ENCODE measurements around the gene BIRC5.
A peak's percentile ranks its signal among the peaks of the same experiment; 100 is the strongest.

The BIRC5 gene

DNA sequence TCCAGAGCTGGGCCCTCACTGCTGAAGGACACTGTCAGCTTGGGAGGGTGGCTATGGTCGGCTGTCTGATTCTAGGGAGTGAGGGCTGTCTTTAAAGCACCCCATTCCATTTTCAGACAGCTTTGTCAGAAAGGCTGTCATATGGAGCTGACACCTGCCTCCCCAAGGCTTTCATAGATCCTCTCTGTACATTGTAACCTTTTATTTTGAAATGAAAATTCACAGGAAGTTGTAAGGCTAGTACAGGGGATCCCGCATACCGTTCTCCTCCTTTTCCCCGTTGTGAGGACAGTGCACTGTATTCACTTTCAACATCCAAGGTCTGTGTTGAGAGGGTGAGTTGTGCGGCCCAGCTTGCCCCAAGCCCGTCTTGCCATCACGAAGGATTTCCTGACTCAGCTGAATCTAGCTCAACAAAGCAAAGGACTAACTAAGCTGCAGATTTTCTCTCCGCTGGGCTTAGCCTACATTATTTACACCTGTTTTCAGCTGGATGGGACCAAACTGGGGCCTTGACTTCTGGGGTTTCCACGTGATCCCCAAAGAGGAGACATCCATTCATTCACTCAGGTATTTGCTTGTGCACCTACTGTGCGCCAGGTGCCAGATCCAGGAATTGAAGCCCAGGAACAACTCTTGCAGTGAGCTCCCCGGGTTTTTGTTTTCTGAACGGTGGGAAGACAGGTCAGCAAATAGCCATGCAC is 12.2 kb downstream of the BIRC5 start:
- no peak for DNase-seq (ENCODE audit: low read depth, low spot score)
- no peak overlapping the region for H3K9ac ChIP-seq (ENCODE audit: insufficient read length)
- peak; percentile 3; the same call in 1 of the 2 replicates for TF ChIP-seq POLR2AphosphoS5 (IDR thresholded peaks at IDR 0.05; ENCODE audit: borderline replicate concordance, low read depth, low read length)
- TF ChIP-seq FOXP2 (optimal IDR thresholded peaks at IDR 0.05; ENCODE audit: control extremely low read depth, extremely low read length, insufficient read depth), result no peak
- H3K4me3 ChIP-seq, result no peak overlapping the region
- peaks cover 32% of the 10 kb centered on the region for H3K36me3 ChIP-seq (ENCODE audit: insufficient read depth, low read length)
- no peaks in the 10 kb centered on the region for H3K9me3 ChIP-seq (ENCODE audit: low read depth, low read length)
- H3K27ac ChIP-seq, result 0 out of 2 replicates have a peak overlapping the region, but pooled peaks have one; percentile 16

DNA sequence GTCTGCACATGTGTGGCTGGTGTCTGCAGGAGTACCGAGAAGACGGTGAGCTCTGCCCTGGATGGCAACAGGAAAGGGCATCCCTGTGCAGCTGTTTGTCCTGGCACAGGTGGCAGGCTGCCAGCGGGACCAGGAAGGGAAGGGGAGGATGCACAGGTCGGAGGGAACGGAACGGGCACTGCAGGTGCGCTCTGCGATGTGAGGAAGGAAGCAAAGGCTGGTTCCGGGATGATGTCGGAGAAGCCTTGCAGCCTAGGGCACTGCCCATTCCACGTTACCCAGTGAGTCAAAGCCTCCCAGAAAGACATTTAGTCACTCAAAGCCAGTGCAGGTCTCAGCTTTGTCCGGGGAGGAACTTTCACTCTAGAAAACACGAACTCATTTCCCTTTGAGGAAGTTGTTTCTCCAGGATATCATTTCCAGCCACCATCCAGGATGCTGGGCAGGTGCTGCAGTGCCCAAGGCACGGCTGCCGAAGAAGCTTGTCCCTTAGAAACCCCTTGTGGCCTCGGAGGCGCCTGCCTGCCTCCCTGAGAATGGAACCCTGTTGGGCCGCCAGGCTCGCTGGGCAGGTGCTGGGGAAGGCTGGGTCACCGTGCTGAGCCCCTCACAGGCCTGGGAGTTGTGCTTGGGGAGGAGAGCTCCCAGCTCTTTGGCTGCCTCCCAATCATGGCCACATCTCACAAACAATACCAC is 12.9 kb downstream of the BIRC5 start:
- no peak for DNase-seq (ENCODE audit: low read depth, low spot score)
- Histone ChIP-seq H3K9ac (ENCODE audit: insufficient read length) (no peak overlapping the region), H3K36me3 (ENCODE audit: insufficient read depth, low read length) (peaks cover 26% of the 10 kb centered on the region), H3K4me3 (no peak overlapping the region), H3K9me3 (ENCODE audit: low read depth, low read length) (no peaks in the 10 kb centered on the region), H3K27ac (no peak overlapping the region)
- no peak for TF ChIP-seq FOXP2 (optimal IDR thresholded peaks at IDR 0.05; ENCODE audit: control extremely low read depth, extremely low read length, insufficient read depth)
- no peak for TF ChIP-seq POLR2AphosphoS5 (IDR thresholded peaks at IDR 0.05; ENCODE audit: borderline replicate concordance, low read depth, low read length)
- TF ChIP-seq EZH2 (IDR thresholded peaks at IDR 0.05), result no peak

DNA sequence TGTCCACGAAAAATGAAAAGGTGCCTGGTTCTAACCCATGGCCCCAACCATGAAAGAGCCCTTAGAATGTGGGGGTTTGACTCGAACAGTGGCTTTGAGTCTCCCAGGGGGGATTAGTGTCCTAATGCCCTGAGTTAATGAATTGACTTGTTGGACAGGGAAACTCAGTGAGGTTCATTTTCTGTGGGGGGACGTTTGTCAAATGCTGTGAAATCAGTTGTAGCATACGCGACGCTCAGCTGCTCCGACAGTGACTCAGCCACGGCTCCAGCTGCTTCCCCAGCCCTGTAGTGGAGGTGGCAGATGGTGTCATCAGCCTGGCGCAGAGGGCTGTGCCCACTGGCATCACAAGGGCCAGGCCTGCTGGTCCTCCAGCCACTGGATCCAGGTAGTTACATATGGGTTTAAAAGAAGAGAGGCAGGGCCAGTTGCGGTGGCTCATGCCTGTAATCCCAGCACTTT is 13.4 kb downstream of the BIRC5 start:
- peaks cover 25% of the 10 kb centered on the region for H3K36me3 ChIP-seq (ENCODE audit: insufficient read depth, low read length)
- no peak for DNase-seq (ENCODE audit: low read depth, low spot score)
- TF ChIP-seq FOXP2 (optimal IDR thresholded peaks at IDR 0.05; ENCODE audit: control extremely low read depth, extremely low read length, insufficient read depth), result no peak
- TF ChIP-seq POLR2AphosphoS5 (IDR thresholded peaks at IDR 0.05; ENCODE audit: borderline replicate concordance, low read depth, low read length), result no peak
- TF ChIP-seq EZH2 (IDR thresholded peaks at IDR 0.05), result no peak
- no peak overlapping the region for H3K27ac ChIP-seq
- no peak overlapping the region for H3K9ac ChIP-seq (ENCODE audit: insufficient read length)
- no peaks in the 10 kb centered on the region for H3K9me3 ChIP-seq (ENCODE audit: low read depth, low read length)
- H3K4me3 ChIP-seq, result no peak overlapping the region

DNA sequence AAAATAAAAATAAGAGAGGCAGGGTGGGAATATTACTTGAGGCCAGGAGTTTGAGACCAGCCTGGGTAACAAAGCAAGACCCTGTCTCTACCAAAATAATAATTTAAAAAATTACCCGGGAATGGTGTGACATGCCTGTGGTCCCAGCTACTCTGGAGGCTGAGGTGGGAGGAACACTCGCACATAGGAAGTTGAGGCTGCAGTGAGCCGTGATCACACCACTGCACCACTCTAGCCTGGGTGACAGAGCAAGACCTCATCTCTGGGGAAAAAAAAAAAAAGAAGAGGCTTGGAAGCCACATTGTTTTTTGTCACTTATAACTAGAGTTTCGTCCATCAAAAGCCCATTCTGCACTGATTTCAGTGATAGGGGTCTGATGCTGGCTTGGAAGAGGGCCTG is 14.1 kb downstream of the BIRC5 start:
- Histone ChIP-seq H3K9ac (ENCODE audit: insufficient read length) (no peak overlapping the region), H3K9me3 (ENCODE audit: low read depth, low read length) (no peaks in the 10 kb centered on the region), H3K27ac (no peak overlapping the region), H3K36me3 (ENCODE audit: insufficient read depth, low read length) (peaks cover 18% of the 10 kb centered on the region), H3K4me3 (no peak overlapping the region)
- TF ChIP-seq FOXP2 (optimal IDR thresholded peaks at IDR 0.05; ENCODE audit: control extremely low read depth, extremely low read length, insufficient read depth), result no peak
- no peak for TF ChIP-seq EZH2 (IDR thresholded peaks at IDR 0.05)
- no peak for TF ChIP-seq POLR2AphosphoS5 (IDR thresholded peaks at IDR 0.05; ENCODE audit: borderline replicate concordance, low read depth, low read length)
- no peak for DNase-seq (ENCODE audit: low read depth, low spot score)

DNA sequence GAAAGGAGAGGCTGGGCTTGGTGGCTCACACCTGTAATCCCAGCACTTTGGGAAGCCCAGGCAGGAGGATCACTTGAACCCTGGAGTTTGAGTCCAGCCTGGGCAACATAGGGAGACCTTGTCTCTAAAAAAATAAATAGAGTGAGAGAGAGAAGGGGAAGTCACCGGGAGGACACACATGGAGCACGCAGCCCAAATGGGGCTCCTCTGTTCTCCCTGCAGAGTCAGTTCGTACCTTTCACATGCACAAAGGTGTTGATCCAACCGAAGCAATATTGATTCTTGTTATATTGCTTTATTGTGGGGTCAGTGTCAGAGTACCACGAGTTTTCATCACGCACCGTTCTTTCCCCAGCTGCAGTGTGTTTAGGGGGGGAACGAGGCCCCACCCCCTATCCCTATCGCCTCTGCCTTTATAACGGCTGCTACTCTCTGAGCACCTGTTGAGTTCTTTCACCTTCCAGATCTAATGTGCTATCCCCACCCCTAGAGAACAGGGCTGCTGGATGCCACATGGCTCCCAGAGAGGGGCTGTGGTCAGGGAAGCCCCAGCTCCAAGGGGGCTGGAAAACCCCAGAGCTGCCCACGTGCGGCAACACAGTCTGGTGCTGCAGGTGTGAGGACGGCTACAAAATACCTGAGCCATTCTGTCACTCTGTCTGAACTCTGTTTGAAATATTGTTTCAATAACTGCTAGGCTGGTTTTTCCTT is 16.4 kb downstream of the BIRC5 start:
- TF ChIP-seq EZH2 (IDR thresholded peaks at IDR 0.05) (no peak), POLR2AphosphoS5 (IDR thresholded peaks at IDR 0.05; ENCODE audit: borderline replicate concordance, low read depth, low read length) (no peak), FOXP2 (optimal IDR thresholded peaks at IDR 0.05; ENCODE audit: control extremely low read depth, extremely low read length, insufficient read depth) (no peak)
- Histone ChIP-seq H3K4me3 (no peak overlapping the region), H3K9me3 (ENCODE audit: low read depth, low read length) (no peaks in the 10 kb centered on the region), H3K27ac (no peak overlapping the region), H3K36me3 (ENCODE audit: insufficient read depth, low read length) (no peaks in the 10 kb centered on the region), H3K9ac (ENCODE audit: insufficient read length) (no peak overlapping the region)
- DNase-seq (ENCODE audit: low read depth, low spot score), result no peak

DNA sequence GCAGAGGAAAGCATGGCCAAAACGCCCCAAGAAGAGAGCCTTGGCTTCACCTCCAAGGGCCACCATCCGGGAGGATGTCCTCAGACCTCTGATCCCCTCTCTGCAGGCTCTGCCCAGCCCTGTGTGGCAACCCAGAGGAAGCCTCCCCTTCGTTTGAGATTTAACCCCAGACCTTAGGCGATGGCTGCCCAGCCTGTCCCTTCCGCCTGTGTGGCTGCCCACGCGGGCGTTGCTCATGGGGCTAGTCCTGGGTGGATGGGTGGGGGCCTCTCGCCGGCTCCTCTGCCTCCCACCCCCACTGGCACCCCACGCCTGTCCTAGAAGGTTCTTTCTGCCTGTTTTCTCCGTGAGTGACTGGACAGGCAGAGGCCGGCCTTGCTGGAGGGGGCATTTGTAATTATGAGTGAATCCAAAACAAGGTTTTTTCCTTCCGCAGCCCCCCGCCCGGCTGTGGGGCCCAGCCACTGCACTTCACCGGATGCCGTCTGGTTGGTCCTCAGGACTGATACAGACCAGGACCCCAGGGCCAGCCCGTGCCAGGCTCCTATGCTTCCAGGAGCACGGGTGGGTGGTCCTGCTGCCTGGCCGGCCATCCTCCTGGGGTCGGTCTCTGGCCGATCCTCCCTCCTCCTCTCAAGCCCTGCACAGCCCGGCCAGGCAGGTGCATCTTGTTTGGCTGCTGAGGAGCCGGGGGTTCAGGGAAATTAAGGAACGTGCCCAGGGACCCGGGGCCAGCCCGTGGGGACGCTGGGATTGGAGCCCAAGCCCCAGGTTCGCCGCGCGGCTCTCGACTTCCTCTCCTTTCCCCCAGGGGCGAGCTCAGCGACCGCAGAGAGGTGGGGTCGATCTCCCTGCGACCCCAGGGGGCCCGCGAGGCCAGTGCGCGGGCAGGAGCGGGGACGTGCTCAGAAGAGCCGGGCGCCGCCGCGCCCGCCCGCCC is 17.2 kb downstream of the BIRC5 start, which contains the start of gene TMEM235:
Gene TMEM235 (plus strand): TSS at position 636 of the 940 bp plus-strand sequence. CDS start 393 bp downstream, outside the sequence.
- no peak for TF ChIP-seq FOXP2 (optimal IDR thresholded peaks at IDR 0.05; ENCODE audit: control extremely low read depth, extremely low read length, insufficient read depth)
- no peak for TF ChIP-seq POLR2AphosphoS5 (IDR thresholded peaks at IDR 0.05; ENCODE audit: borderline replicate concordance, low read depth, low read length)
- no peak for TF ChIP-seq EZH2 (IDR thresholded peaks at IDR 0.05)
- Histone ChIP-seq H3K36me3 (ENCODE audit: insufficient read depth, low read length) (no peaks in the 10 kb centered on the region), H3K9ac (ENCODE audit: insufficient read length) (no peak within 1 kb of the TSS), H3K27ac (no peak within 1 kb of the TSS), H3K9me3 (ENCODE audit: low read depth, low read length) (no peaks in the 10 kb centered on the region), H3K4me3 (no peak within 1 kb of the TSS)
- DNase-seq (ENCODE audit: low read depth, low spot score), result no peak

DNA sequence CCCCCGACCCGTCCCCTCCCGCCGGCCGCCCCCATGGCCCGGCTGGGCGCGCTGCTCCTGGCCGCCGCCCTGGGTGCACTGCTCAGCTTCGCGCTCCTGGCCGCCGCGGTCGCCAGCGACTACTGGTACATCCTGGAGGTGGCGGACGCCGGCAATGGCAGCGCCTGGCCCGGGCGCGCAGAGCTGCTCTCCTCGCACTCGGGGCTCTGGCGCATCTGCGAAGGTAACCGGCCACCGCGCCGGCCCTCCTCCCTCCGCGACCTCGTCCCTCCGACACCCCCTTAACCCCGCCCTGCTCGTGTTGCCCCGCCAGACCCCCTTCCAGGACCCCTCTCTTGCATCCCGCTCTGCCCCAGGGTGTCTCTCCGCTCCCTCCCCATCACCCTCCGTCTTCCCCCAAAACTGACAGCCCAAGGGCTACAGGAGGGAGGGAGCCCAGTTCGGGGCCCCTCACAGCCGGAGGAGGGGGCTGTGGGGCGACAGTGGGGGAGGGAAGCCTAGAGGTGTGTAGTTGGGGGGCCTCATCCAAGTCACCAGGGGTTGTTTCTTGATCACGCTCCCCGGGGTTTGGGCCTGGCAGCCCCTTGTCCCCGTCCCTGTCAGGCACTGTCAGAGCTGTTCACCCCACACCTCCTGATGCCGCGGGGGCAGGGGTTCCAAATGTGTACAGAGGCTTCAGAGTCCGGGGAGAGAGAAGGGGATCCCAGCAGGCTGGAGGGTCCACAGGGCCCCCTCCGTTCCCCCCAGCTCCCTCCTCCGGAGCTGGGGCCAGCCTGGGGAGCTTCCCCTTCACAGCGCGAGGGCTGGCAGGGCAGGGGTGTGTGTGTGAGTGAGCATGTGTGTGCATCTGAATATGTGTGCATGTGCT is 18.2 kb downstream of the BIRC5 start:
- DNase-seq (ENCODE audit: low read depth, low spot score), result no peak
- no peak overlapping the region for H3K4me3 ChIP-seq
- H3K27ac ChIP-seq, result no peak overlapping the region
- H3K36me3 ChIP-seq (ENCODE audit: insufficient read depth, low read length), result no peaks in the 10 kb centered on the region
- no peak overlapping the region for H3K9ac ChIP-seq (ENCODE audit: insufficient read length)
- H3K9me3 ChIP-seq (ENCODE audit: low read depth, low read length), result no peaks in the 10 kb centered on the region
- no peak for TF ChIP-seq FOXP2 (optimal IDR thresholded peaks at IDR 0.05; ENCODE audit: control extremely low read depth, extremely low read length, insufficient read depth)
- no peak for TF ChIP-seq EZH2 (IDR thresholded peaks at IDR 0.05)
- TF ChIP-seq POLR2AphosphoS5 (IDR thresholded peaks at IDR 0.05; ENCODE audit: borderline replicate concordance, low read depth, low read length), result no peak

Data from SK-N-MC (cell line).